Transverse colon (tissue), 4 donors: ENCODE measurements around the gene PDE8A. TPM values are rescaled to one million over a fixed set of nuclear protein-coding genes. Genes with fewer than 3 reads are reported as not detected.

Source experiments
- DNase-seq: peaks from one replicate; pipeline ENCODE4 v3.0.0-alpha.2; 2019
- H3K27ac ChIP-seq, 4 donors: fragments of 200-600 bp; sonication (generic); 2 replicates each; pipeline ENCODE4 v1.5.1; 2016 to 2018; ENCODE audit warnings: inconsistent platforms in 4 of 4
- H3K27me3 ChIP-seq: fragments of 200-600 bp; sonication (generic); 2 replicates; pipeline ENCODE4 v1.5.1; 2017; ENCODE audit warnings: inconsistent platforms
- H3K36me3 ChIP-seq, 4 donors: fragments of 200-600 bp; sonication (generic); 2 replicates each; pipeline ENCODE4 v1.5.1; 2017 to 2019; ENCODE audit warnings: inconsistent platforms in 4 of 4
- H3K4me1 ChIP-seq, 4 donors: fragments of 200-600 bp; sonication (generic); 2 replicates each; pipeline ENCODE4 v1.5.1; 2017 to 2020; ENCODE audit warnings: inconsistent platforms in 4 of 4
- H3K4me3 ChIP-seq, 4 donors: fragments of 200-600 bp; sonication (generic); 1 replicate in 1 of 4; 2 replicates in 3 of 4; pipeline versions ENCODE4 v1.5.1 to v1.6.1; 2017 to 2019; ENCODE audit warnings: inconsistent platforms in 4 of 4
- H3K9me3 ChIP-seq, 2 donors: fragments of 200-600 bp; sonication (generic); 2 replicates each; pipeline ENCODE4 v1.5.1; 2017 to 2019; ENCODE audit warnings: inconsistent platforms in 2 of 2
- EP300 ChIP-seq: sonication (generic); formaldehyde crosslinking; IDR thresholded peaks from one replicate; pipeline ENCODE4 v1.6.1; 2017; ENCODE audit warnings: antibody characterized with exemption, low read depth
- POLR2A ChIP-seq: fragments of 450-650 bp; IDR thresholded peaks from one replicate; pipeline ENCODE4 v1.6.1; 2016; ENCODE audit warnings: antibody characterized with exemption, mild to moderate bottlenecking, moderate library complexity
- POLR2AphosphoS5 ChIP-seq, 3 donors: sonication (generic); formaldehyde crosslinking; IDR thresholded peaks; one replicate each; pipeline ENCODE4 v1.6.1; 2016; ENCODE audit warnings: antibody characterized with exemption in 3 of 3
- WGBS, 2 donors: methylation state at CpG; one replicate each; pipeline ENCODE4 v1.1.5; 2018; ENCODE audit warnings: low coverage in 1 of 2; 5-methylcytosine and 5-hydroxymethylcytosine counted together
- in situ Hi-C, 4 donors: fragments of 200-750 bp; cut with MboI; loops; one replicate each; pipeline versions ENCODE4 v1.15.0 to v1.15.1; 2017; ENCODE audit warnings: low sequenced_read_pairs in 3 of 4, low pct_ligation_motif_present in 1 of 4, low pct_unique_long_range_greater_than_20kb in 1 of 4
- intact Hi-C: fragments of 100-400 bp; cut with DNase I; formaldehyde crosslinking; loops from one replicate; pipeline ENCODE4 v1.15.1; 2023; ENCODE audit warnings: low total_unique reads
- total RNA-seq, 4 donors: library from RNA; depleted of rRNA; stranded (reverse); fragments of >200 nt; gene quantifications; one replicate each; pipeline ENCODE4 v1.1.0, GENCODE V29; 2016
- TF ChIP-seq, protein P1 (sequence below), 5 experiments: fragments of 200-600 bp in 3 of 5; fragments of 450-650 bp in 2 of 5; sonication (generic) in 3 of 5; IDR thresholded peaks; 1 replicate in 2 of 5; 2 replicates in 3 of 5; pipeline ENCODE4 v1.5.1; 2016 to 2017; ENCODE audit warnings: antibody characterized with exemption in 5 of 5, inconsistent platforms in 3 of 5, mild to moderate bottlenecking in 2 of 5, moderate library complexity in 1 of 5

The PDE8A gene
- total RNA-seq, 4 donors from 2014 or later, result 115 to 188 (median 165) TPM

GRCh38 chr15:84950570-84951111 lies 31.0 kb upstream of the PDE8A start:
- Histone ChIP-seq H3K27ac (no peak overlapping the region), H3K36me3 (no peaks in the 10 kb centered on the region), H3K4me3 (no peak overlapping the region), H3K9me3 (no peaks in the 10 kb centered on the region), H3K4me1 (peaks cover 0 to 4% (median 1%) of the 10 kb centered on the region in 4 donors), H3K27me3 (no peaks in the 10 kb centered on the region)
- whole genome bisulfite sequencing, 2 donors, result 77 to 89% methylated on average over 5 to 7 of the region's 7 CpGs
- intact Hi-C loops (no loop called here), in situ Hi-C loops (loop anchor here in 2 of 4 donors (5.0 to 25.0 kb wide), 3 partner anchors 92 to 337 kb away; no protein-coding TSS in a partner anchor)
- DNase-seq, result no peak
- no peak for TF ChIP-seq POLR2A

DNA sequence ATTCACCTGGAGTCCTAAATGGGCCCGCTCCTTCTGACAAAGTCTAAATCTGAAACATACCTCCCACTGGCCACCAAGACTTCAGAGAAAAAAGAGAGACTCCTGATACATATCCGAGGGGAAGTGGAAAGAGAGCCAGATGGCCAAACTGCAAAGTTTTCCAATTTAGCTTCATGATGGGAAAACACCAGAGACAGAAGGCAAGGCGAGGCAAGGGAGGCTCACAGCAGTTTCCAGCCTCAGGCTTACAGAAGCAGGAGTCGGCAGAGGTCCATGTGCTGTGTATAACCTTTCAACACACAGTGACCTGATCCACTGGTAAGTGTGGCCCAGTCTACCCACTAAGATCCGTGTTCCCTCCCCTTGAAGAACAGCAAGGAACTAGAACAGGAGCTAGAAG lies 29.9 kb upstream of the PDE8A start:
- Histone ChIP-seq H3K4me3 (no peak overlapping the region), H3K9me3 (no peaks in the 10 kb centered on the region), H3K27me3 (no peaks in the 10 kb centered on the region), H3K27ac (no peak overlapping the region), H3K4me1 (peaks cover 0 to 7% (median 3%) of the 10 kb centered on the region in 4 donors), H3K36me3 (no peaks in the 10 kb centered on the region)
- in situ Hi-C loops, result loop anchor here in 2 of 4 donors (5.0 to 25.0 kb wide), 3 partner anchors 91 to 336 kb away; no protein-coding TSS in a partner anchor
- intact Hi-C loops, result no loop called here
- 80% methylated on average over 5 of the region's 5 CpGs; no CpG with 5 or more reads in 1 of the 2 donors for WGBS, 2 donors
- no peak for TF ChIP-seq EP300
- TF ChIP-seq, protein P1, sequence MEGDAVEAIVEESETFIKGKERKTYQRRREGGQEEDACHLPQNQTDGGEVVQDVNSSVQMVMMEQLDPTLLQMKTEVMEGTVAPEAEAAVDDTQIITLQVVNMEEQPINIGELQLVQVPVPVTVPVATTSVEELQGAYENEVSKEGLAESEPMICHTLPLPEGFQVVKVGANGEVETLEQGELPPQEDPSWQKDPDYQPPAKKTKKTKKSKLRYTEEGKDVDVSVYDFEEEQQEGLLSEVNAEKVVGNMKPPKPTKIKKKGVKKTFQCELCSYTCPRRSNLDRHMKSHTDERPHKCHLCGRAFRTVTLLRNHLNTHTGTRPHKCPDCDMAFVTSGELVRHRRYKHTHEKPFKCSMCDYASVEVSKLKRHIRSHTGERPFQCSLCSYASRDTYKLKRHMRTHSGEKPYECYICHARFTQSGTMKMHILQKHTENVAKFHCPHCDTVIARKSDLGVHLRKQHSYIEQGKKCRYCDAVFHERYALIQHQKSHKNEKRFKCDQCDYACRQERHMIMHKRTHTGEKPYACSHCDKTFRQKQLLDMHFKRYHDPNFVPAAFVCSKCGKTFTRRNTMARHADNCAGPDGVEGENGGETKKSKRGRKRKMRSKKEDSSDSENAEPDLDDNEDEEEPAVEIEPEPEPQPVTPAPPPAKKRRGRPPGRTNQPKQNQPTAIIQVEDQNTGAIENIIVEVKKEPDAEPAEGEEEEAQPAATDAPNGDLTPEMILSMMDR (IDR thresholded peaks at IDR 0.05), result no peak
- no peak for TF ChIP-seq POLR2AphosphoS5 (IDR thresholded peaks at IDR 0.05)
- no peak for TF ChIP-seq POLR2A
- no peak for DNase-seq

GRCh38 chr15:84953136-84953535 lies 28.5 kb upstream of the PDE8A start:
- no peaks in the 10 kb centered on the region for H3K27me3 ChIP-seq
- intact Hi-C loops (no loop called here), in situ Hi-C loops (loop anchor here in 2 of 4 donors (5.0 to 25.0 kb wide), 3 partner anchors 89 to 334 kb away; no protein-coding TSS in a partner anchor)
- TF ChIP-seq POLR2AphosphoS5 (IDR thresholded peaks at IDR 0.05) (no peak), EP300 (no peak), POLR2A (no peak)
- TF ChIP-seq, protein P1 (IDR thresholded peaks at IDR 0.05), result no peak
- DNase-seq, result no peak
- no peak overlapping the region for H3K4me3 ChIP-seq
- H3K27ac ChIP-seq, result no peak overlapping the region
- H3K9me3 ChIP-seq, result no peaks in the 10 kb centered on the region
- peaks cover 0 to 7% (median 3%) of the 10 kb centered on the region in 4 donors for H3K4me1 ChIP-seq
- H3K36me3 ChIP-seq, result no peaks in the 10 kb centered on the region
- 95 to 96% methylated on average over 3 to 4 of the region's 4 CpGs for WGBS, 2 donors

DNA sequence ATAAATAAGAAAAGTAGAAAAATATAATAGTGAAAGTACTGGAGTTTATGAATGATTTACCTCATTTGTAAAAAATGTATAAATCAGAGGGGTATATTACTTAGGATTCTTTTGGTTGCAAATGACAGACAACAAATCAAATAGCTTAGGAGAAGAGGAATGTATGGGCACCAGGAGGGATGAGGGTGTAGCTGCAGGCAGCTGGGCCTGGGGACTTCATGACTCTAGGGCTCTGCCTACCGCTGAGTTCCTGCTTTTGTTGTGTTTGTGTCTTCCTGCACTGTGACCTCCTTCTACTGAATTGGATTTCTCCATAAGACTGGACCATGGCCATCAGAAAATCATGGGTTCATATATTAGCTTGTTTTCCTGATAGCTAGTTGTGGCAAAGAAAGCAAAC lies 27.9 kb upstream of the PDE8A start:
- no peak for DNase-seq
- Histone ChIP-seq H3K36me3 (no peaks in the 10 kb centered on the region), H3K27ac (no peak overlapping the region), H3K4me3 (no peak overlapping the region), H3K9me3 (no peaks in the 10 kb centered on the region), H3K4me1 (peaks cover 0 to 7% (median 3%) of the 10 kb centered on the region in 4 donors), H3K27me3 (no peaks in the 10 kb centered on the region)
- in situ Hi-C loops (loop anchor here in 2 of 4 donors (5.0 to 25.0 kb wide), 3 partner anchors 89 to 334 kb away; no protein-coding TSS in a partner anchor), intact Hi-C loops (no loop called here)
- 92% methylated on average over 1 of the region's 1 CpG; no CpG with 5 or more reads in 1 of the 2 donors for WGBS, 2 donors
- no peak for TF ChIP-seq POLR2AphosphoS5 (IDR thresholded peaks at IDR 0.05)
- TF ChIP-seq, protein P1 (IDR thresholded peaks at IDR 0.05), result no peak
- TF ChIP-seq POLR2A, result no peak
- TF ChIP-seq EP300, result no peak
